K562 (cell line): Measurements from ENCODE around the gene SCPEP1. TPM values are rescaled to one million over a fixed set of nuclear protein-coding genes. Genes with fewer than 3 reads are reported as not detected.
A peak's percentile ranks its signal among the peaks of the same experiment; 100 is the strongest.

ENCODE experiments used
- CEBPB ChIP-seq: fragments of 450-650 bp; IDR thresholded peaks from 2 replicates; pipeline ENCODE4 v1.6.1; 2016; ENCODE audit warnings: missing genetic modification characterization, missing compliant biosample characterization
- EGR1 ChIP-seq: fragments of 450-650 bp; conservative IDR thresholded peaks from 2 replicates; pipeline ENCODE4 v1.6.1; 2017; ENCODE audit warnings: mild to moderate bottlenecking
- JUND ChIP-seq, 2 experiments: IDR thresholded peaks; 2 replicates in 1 of 2; 3 replicates in 1 of 2; pipeline ENCODE4 v1.6.1; 2011; ENCODE audit warnings: borderline replicate concordance in 2 of 2, low read depth in 2 of 2, low read length in 2 of 2, improper control_type of control experiment in 1 of 2, missing biosample characterization in 1 of 2, missing genetic modification characterization in 1 of 2, missing genetic modification reagents in 1 of 2
- KHSRP ChIP-seq: fragments of 450-650 bp; IDR thresholded peaks from 2 replicates; pipeline ENCODE4 v1.6.1; 2017
- MAFF ChIP-seq: IDR thresholded peaks from 2 replicates; pipeline ENCODE4 v1.6.1; 2012; ENCODE audit warnings: low read length, improper control_type of control experiment
- MAFG ChIP-seq: fragments of 450-650 bp; conservative IDR thresholded peaks from 2 replicates; pipeline ENCODE4 v1.6.1; 2016; ENCODE audit warnings: missing genetic modification characterization, missing compliant biosample characterization
- MCM2 ChIP-seq: fragments of 450-650 bp; IDR thresholded peaks from 2 replicates; pipeline ENCODE4 v1.6.1; 2017; ENCODE audit warnings: low read depth, mild to moderate bottlenecking
- PURB ChIP-seq: sonication (generic); formaldehyde crosslinking; IDR thresholded peaks from 2 replicates; pipeline ENCODE4 v1.9.0; 2021; ENCODE audit warnings: low read depth, mild to moderate bottlenecking, missing genetic modification reagents
- SRSF1 ChIP-seq: fragments of 200-400 bp; formaldehyde crosslinking; IDR thresholded peaks from 2 replicates; pipeline ENCODE4 v1.6.1; 2017; ENCODE audit warnings: mild to moderate bottlenecking, low read depth, low read length, moderate library complexity
- ZFP30 ChIP-seq: fragments of 250-450 bp; sonication (Bioruptor Pico); IDR thresholded peaks from 2 replicates; pipeline ENCODE4 v1.8.0; 2022; ENCODE audit warnings: moderate library complexity, mild to moderate bottlenecking, inconsistent platforms, borderline replicate concordance
- ZNF174 ChIP-seq: fragments of 250-450 bp; sonication (Bioruptor Pico); IDR thresholded peaks from 2 replicates; pipeline ENCODE4 v1.4.0; 2020; ENCODE audit warnings: mild to moderate bottlenecking
- ZNF316 ChIP-seq: fragments of 450-650 bp; IDR thresholded peaks from 2 replicates; pipeline ENCODE4 v1.6.1; 2016
- ZNF780A ChIP-seq: fragments of 250-450 bp; sonication (Bioruptor Pico); IDR thresholded peaks from 2 replicates; pipeline ENCODE4 v1.5.0; 2021; ENCODE audit warnings: mild to moderate bottlenecking
- polyA plus RNA-seq, 8 experiments: library from polyadenylated mRNA; depleted of rRNA in 4 of 8; stranded (reverse) in 5 of 8; unstranded in 3 of 8; fragments of >200 nt; fragmentation: Nextera tagmentation in 2 of 8; fragmentation: Illumina TruSeq in 1 of 8; extraction: Ambion mirVana in 2 of 8; extraction: Trizol in 1 of 8; gene quantifications; 2 replicates each; pipeline versions ENCODE4 v1.2.1 to v1.2.3, GENCODE V29; 2011 to 2014; ENCODE audit warnings: inconsistent platforms in 1 of 8, missing spikeins in 1 of 8
- total RNA-seq, 7 experiments: library from RNA; depleted of rRNA in 6 of 7; stranded (reverse); fragments of >200 nt in 6 of 7; fragmentation: Illumina TruSeq in 2 of 7; extraction: Trizol in 2 of 7; gene quantifications; 2 replicates each; pipeline versions ENCODE4 v1.2.1 to v1.2.3, GENCODE V29; 2011 to 2021; ENCODE audit warnings: low replicate concordance in 1 of 7
- TF ChIP-seq, protein P1 (sequence below): sonication (generic); formaldehyde crosslinking; IDR thresholded peaks from 2 replicates; pipeline ENCODE4 v1.8.1; 2023; ENCODE audit warnings: missing genetic modification reagents, mild to moderate bottlenecking, borderline replicate concordance
- TF ChIP-seq, protein P2 (sequence below): sonication (generic); formaldehyde crosslinking; IDR thresholded peaks from 2 replicates; pipeline ENCODE4 v1.9.0; 2022; ENCODE audit warnings: mild to moderate bottlenecking, missing genetic modification reagents
- TF ChIP-seq, protein P3 (sequence below), 2 experiments: IDR thresholded peaks in 1 of 2; conservative IDR thresholded peaks in 1 of 2; 2 replicates each; pipeline ENCODE4 v1.6.1; 2016; ENCODE audit warnings: low read depth in 2 of 2, mild to moderate bottlenecking in 1 of 2, missing compliant biosample characterization in 1 of 2, missing genetic modification characterization in 1 of 2, moderate library complexity in 1 of 2
- TF ChIP-seq, protein P4 (sequence below): sonication (generic); formaldehyde crosslinking; IDR thresholded peaks from 2 replicates; pipeline ENCODE4 v1.8.0; 2022; ENCODE audit warnings: mild to moderate bottlenecking, missing genetic modification reagents, borderline replicate concordance

Gene SCPEP1
- total and polyA plus RNA-seq, 9 of the 15 experiments (the other 6 are each of a cell fraction or from before 2014, with no cell fraction given) = 5.1 to 14.8 (median 7.2) TPM

DNA sequence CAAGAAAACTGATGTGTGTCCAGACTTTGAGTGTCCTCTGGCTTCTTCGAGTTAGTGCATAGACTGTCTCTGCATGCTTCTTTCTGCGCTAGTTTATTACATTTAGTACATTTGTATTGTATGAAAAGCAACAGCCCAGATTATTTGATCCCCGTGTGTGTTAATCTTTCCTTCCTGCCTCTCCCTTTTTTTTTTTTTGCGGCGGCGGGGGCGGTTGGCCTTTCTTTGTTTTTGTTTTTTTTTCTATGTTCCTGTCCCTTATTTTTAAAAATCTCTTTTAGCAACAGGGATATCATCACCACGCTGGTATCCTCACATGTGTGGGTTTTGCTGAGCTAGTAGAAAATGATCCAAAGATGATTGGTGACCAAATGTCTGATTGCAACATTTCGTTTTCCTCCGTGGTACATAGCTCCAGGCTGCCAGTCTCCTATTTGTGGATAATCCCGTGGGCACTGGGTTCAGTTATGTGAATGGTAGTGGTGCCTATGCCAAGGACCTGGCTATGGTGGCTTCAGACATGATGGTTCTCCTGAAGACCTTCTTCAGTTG, 9.4 kb downstream of the SCPEP1 start (continued):
- TF ChIP-seq, protein P1, sequence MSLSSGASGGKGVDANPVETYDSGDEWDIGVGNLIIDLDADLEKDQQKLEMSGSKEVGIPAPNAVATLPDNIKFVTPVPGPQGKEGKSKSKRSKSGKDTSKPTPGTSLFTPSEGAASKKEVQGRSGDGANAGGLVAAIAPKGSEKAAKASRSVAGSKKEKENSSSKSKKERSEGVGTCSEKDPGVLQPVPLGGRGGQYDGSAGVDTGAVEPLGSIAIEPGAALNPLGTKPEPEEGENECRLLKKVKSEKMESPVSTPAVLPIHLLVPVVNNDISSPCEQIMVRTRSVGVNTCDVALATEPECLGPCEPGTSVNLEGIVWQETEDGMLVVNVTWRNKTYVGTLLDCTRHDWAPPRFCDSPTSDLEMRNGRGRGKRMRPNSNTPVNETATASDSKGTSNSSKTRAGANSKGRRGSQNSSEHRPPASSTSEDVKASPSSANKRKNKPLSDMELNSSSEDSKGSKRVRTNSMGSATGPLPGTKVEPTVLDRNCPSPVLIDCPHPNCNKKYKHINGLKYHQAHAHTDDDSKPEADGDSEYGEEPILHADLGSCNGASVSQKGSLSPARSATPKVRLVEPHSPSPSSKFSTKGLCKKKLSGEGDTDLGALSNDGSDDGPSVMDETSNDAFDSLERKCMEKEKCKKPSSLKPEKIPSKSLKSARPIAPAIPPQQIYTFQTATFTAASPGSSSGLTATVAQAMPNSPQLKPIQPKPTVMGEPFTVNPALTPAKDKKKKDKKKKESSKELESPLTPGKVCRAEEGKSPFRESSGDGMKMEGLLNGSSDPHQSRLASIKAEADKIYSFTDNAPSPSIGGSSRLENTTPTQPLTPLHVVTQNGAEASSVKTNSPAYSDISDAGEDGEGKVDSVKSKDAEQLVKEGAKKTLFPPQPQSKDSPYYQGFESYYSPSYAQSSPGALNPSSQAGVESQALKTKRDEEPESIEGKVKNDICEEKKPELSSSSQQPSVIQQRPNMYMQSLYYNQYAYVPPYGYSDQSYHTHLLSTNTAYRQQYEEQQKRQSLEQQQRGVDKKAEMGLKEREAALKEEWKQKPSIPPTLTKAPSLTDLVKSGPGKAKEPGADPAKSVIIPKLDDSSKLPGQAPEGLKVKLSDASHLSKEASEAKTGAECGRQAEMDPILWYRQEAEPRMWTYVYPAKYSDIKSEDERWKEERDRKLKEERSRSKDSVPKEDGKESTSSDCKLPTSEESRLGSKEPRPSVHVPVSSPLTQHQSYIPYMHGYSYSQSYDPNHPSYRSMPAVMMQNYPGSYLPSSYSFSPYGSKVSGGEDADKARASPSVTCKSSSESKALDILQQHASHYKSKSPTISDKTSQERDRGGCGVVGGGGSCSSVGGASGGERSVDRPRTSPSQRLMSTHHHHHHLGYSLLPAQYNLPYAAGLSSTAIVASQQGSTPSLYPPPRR (CRISPR knock-in tag) = no peak
- TF ChIP-seq, protein P2, sequence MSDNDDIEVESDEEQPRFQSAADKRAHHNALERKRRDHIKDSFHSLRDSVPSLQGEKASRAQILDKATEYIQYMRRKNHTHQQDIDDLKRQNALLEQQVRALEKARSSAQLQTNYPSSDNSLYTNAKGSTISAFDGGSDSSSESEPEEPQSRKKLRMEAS = no peak
- TF ChIP-seq, protein P3, sequence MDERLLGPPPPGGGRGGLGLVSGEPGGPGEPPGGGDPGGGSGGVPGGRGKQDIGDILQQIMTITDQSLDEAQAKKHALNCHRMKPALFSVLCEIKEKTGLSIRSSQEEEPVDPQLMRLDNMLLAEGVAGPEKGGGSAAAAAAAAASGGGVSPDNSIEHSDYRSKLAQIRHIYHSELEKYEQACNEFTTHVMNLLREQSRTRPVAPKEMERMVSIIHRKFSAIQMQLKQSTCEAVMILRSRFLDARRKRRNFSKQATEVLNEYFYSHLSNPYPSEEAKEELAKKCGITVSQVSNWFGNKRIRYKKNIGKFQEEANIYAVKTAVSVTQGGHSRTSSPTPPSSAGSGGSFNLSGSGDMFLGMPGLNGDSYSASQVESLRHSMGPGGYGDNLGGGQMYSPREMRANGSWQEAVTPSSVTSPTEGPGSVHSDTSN (CRISPR knock-in tag; IDR thresholded peaks at IDR 0.05; ENCODE audit: low read depth) = no peak
- TF ChIP-seq, protein P3 (tag; conservative IDR thresholded peaks at IDR 0.05; ENCODE audit: low read depth) = no peak
- no peak for TF ChIP-seq PURB
- peak; percentile 55; the same call in 1 of the 2 replicates for TF ChIP-seq EGR1
- no peak for TF ChIP-seq JUND (IDR thresholded peaks at IDR 0.05; ENCODE audit: borderline replicate concordance, low read depth, low read length)
- TF ChIP-seq JUND (tag; IDR thresholded peaks at IDR 0.05; ENCODE audit: borderline replicate concordance, low read depth, low read length) = no peak
- peak; percentile 80 for TF ChIP-seq ZNF316
- TF ChIP-seq, protein P4, sequence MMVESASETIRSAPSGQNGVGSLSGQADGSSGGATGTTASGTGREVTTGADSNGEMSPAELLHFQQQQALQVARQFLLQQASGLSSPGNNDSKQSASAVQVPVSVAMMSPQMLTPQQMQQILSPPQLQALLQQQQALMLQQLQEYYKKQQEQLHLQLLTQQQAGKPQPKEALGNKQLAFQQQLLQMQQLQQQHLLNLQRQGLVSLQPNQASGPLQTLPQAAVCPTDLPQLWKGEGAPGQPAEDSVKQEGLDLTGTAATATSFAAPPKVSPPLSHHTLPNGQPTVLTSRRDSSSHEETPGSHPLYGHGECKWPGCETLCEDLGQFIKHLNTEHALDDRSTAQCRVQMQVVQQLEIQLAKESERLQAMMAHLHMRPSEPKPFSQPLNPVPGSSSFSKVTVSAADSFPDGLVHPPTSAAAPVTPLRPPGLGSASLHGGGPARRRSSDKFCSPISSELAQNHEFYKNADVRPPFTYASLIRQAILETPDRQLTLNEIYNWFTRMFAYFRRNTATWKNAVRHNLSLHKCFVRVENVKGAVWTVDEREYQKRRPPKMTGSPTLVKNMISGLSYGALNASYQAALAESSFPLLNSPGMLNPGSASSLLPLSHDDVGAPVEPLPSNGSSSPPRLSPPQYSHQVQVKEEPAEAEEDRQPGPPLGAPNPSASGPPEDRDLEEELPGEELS (CRISPR knock-in tag) = no peak
- TF ChIP-seq CEBPB (tag) = peak; percentile 31; the same call in 1 of the 2 replicates
- no peak for TF ChIP-seq SRSF1
- TF ChIP-seq MCM2 = no peak
- no peak for TF ChIP-seq ZNF780A (CRISPR knock-in tag)
- peak; percentile 15; the same call in 1 of the 2 replicates for TF ChIP-seq MAFF
- TF ChIP-seq ZFP30 (CRISPR knock-in tag) = no peak
- TF ChIP-seq MAFG (tag) = peak; percentile 50; the same call in 1 of the 2 replicates
- TF ChIP-seq KHSRP = no peak
- TF ChIP-seq ZNF174 (CRISPR knock-in tag) = no peak
